ENCODE results near the gene FKBP2. TPM values are rescaled to one million over a fixed set of nuclear protein-coding genes. Genes with fewer than 3 reads are reported as not detected.

Gene FKBP2
- total RNA-seq, 1 donor from 2014 or later: 54.7 TPM

DNA sequence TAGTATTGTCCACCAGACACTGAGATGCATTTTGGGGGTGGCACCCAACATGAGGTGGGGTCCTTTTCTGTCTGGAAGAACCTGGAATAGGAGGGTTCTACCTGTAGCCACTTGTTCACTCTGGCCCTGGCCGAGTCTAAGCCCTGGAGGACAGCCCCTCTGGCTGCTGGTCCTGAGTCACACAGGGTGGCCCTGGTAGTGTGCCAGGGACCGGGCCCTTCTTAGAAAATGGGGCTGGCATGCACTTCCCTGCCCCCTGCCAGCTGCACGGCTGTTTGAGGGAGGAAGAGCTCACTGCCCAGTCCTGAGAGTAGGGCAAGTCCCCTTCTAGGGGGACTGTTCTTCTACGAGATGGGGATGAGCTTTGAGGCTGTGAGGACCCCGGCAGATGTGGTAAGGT is 12.6 kb downstream of the FKBP2 start:
- H3K27me3 Mint-ChIP-seq (ENCODE audit: unreplicated experiment): no peaks in the 10 kb centered on the region
- H3K27ac Mint-ChIP-seq (ENCODE audit: unreplicated experiment): peak overlapping the region; percentile 34
- no peaks in the 10 kb centered on the region for H3K9me3 Mint-ChIP-seq (ENCODE audit: unreplicated experiment)
- peaks cover 22% of the 10 kb centered on the region for H3K4me1 Mint-ChIP-seq (ENCODE audit: unreplicated experiment)
- peak overlapping the region; percentile 53 for H3K4me3 Mint-ChIP-seq (ENCODE audit: unreplicated experiment)
- TF ChIP-seq, protein P1, sequence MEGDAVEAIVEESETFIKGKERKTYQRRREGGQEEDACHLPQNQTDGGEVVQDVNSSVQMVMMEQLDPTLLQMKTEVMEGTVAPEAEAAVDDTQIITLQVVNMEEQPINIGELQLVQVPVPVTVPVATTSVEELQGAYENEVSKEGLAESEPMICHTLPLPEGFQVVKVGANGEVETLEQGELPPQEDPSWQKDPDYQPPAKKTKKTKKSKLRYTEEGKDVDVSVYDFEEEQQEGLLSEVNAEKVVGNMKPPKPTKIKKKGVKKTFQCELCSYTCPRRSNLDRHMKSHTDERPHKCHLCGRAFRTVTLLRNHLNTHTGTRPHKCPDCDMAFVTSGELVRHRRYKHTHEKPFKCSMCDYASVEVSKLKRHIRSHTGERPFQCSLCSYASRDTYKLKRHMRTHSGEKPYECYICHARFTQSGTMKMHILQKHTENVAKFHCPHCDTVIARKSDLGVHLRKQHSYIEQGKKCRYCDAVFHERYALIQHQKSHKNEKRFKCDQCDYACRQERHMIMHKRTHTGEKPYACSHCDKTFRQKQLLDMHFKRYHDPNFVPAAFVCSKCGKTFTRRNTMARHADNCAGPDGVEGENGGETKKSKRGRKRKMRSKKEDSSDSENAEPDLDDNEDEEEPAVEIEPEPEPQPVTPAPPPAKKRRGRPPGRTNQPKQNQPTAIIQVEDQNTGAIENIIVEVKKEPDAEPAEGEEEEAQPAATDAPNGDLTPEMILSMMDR (IDR thresholded peaks at IDR 0.05): no peak
- H3K36me3 Mint-ChIP-seq (ENCODE audit: unreplicated experiment): no peaks in the 10 kb centered on the region
- DNase-seq (ENCODE audit: extremely low spot score, unreplicated experiment): no peak

DNA sequence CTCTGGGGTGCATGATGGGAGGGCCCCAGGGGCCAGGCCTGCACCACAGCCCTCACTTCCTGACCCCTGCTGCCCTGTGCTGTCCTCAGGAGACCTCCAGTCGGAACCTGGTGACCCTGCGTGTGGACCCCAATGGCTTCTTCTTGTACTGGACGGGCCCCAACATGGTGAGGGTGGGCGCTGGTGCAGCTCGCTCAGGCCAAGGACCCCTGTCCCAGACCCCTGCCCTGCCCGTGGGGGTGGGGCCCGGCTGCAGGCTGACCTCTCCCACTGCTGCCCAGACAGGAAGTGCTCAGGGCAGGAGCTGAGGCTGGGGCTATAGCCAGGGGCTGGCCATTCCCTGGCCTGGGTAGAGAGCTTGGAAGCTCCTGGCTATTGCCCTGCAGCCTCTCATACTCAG is 13.4 kb downstream of the FKBP2 start:
- TF ChIP-seq, protein P1 (IDR thresholded peaks at IDR 0.05): no peak
- H3K4me3 Mint-ChIP-seq (ENCODE audit: unreplicated experiment): no peak overlapping the region
- peak overlapping the region; percentile 34 for H3K27ac Mint-ChIP-seq (ENCODE audit: unreplicated experiment)
- DNase-seq (ENCODE audit: extremely low spot score, unreplicated experiment): no peak
- peaks cover 22% of the 10 kb centered on the region for H3K4me1 Mint-ChIP-seq (ENCODE audit: unreplicated experiment)
- no peaks in the 10 kb centered on the region for H3K9me3 Mint-ChIP-seq (ENCODE audit: unreplicated experiment)
- H3K27me3 Mint-ChIP-seq (ENCODE audit: unreplicated experiment): no peaks in the 10 kb centered on the region
- H3K36me3 Mint-ChIP-seq (ENCODE audit: unreplicated experiment): peaks cover under 1% of the 10 kb centered on the region

DNA sequence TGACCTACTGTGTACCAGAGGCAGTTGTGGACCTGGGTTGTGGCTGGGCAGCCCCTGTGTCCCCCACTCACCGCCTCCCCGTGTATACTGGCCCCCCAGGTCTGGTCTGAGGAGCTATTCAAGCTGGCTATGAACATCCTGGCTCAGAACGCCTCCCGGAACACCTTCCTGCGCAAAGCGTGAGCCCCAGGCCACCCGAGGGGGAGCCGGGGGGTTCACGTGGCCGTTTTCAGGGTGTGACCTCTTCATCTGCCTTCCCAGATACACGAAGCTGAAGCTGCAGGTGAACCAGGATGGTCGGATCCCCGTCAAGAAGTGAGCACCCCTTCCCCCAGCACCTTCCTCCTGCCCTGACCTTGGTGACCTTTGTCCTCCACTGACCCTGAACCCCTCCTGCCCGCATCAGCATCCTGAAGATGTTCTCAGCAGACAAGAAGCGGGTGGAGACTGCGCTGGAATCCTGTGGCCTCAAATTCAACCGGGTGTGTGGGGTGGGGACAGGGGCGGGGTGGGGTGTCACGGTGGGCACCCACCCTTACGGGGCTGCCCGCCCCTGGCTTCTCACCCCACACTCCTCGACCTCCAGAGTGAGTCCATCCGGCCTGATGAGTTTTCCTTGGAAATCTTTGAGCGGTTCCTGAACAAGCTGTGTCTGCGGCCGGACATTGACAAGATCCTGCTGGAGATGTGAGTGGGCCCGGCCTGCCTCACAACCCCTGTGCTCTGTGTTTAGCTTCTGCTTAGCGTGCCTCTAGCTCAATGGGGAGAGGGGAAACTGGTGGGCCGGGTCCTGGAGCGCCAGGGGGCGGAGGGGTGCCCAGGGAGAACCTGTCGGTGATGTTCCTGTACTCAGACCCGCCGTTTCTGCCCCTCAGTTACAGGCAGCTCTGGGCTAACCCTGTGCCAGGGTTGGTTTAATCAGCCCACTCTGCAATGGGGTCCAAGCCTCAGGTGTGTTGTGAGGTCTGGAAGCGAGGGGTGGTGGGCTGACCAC is 14.5 kb downstream of the FKBP2 start:
- Mint-ChIP-seq H3K4me3 (ENCODE audit: unreplicated experiment) (no peak overlapping the region), H3K27me3 (ENCODE audit: unreplicated experiment) (no peaks in the 10 kb centered on the region), H3K9me3 (ENCODE audit: unreplicated experiment) (no peaks in the 10 kb centered on the region), H3K4me1 (ENCODE audit: unreplicated experiment) (peaks cover 22% of the 10 kb centered on the region), H3K27ac (ENCODE audit: unreplicated experiment) (no peak overlapping the region), H3K36me3 (ENCODE audit: unreplicated experiment) (peaks cover 9% of the 10 kb centered on the region)
- DNase-seq (ENCODE audit: extremely low spot score, unreplicated experiment): no peak
- TF ChIP-seq, protein P1 (IDR thresholded peaks at IDR 0.05): no peak

DNA sequence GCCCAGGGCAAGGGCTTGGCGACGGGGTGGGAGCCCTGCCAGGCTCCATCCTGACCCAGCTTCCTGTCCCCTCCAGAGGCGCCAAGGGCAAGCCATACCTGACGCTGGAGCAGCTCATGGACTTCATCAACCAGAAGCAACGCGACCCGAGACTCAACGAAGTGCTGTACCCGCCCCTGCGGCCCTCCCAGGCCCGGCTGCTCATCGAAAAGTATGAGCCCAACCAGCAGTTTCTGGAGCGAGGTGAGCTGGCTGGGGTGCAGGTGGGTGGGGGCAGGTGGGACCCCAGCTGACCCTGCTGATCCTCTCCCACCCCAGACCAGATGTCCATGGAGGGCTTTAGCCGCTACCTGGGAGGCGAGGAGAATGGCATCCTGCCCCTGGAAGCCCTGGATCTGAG is 15.4 kb downstream of the FKBP2 start:
- H3K27ac Mint-ChIP-seq (ENCODE audit: unreplicated experiment): no peak overlapping the region
- H3K9me3 Mint-ChIP-seq (ENCODE audit: unreplicated experiment): no peaks in the 10 kb centered on the region
- peaks cover 19% of the 10 kb centered on the region for H3K4me1 Mint-ChIP-seq (ENCODE audit: unreplicated experiment)
- no peaks in the 10 kb centered on the region for H3K27me3 Mint-ChIP-seq (ENCODE audit: unreplicated experiment)
- H3K36me3 Mint-ChIP-seq (ENCODE audit: unreplicated experiment): peaks cover 9% of the 10 kb centered on the region
- H3K4me3 Mint-ChIP-seq (ENCODE audit: unreplicated experiment): no peak overlapping the region
- no peak for DNase-seq (ENCODE audit: extremely low spot score, unreplicated experiment)
- TF ChIP-seq, protein P1 (IDR thresholded peaks at IDR 0.05): no peak

DNA sequence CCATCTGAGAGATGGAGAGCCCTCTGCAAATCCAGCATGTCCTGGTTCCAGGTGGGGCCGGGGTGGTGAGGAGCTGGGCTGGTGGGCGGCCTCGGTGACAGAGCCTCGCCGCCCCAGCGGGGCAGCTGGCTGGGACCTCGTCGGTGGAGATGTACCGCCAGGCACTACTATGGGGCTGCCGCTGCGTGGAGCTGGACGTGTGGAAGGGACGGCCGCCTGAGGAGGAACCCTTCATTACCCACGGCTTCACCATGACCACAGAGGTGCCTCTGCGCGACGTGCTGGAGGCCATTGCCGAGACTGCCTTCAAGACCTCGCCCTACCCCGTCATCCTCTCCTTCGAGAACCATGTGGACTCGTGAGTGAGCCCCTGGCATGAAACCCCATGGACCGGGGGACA is 17.5 kb downstream of the FKBP2 start:
- Mint-ChIP-seq H3K4me3 (ENCODE audit: unreplicated experiment) (no peak overlapping the region), H3K9me3 (ENCODE audit: unreplicated experiment) (no peaks in the 10 kb centered on the region), H3K27me3 (ENCODE audit: unreplicated experiment) (no peaks in the 10 kb centered on the region), H3K36me3 (ENCODE audit: unreplicated experiment) (peaks cover 16% of the 10 kb centered on the region), H3K4me1 (ENCODE audit: unreplicated experiment) (peaks cover 13% of the 10 kb centered on the region), H3K27ac (ENCODE audit: unreplicated experiment) (no peak overlapping the region)
- DNase-seq (ENCODE audit: extremely low spot score, unreplicated experiment): no peak
- TF ChIP-seq, protein P1 (IDR thresholded peaks at IDR 0.05): no peak

Measured in osteocyte (in vitro differentiated cells).